DMS 273 treated with DMSO at 0.1 percent for 48 hours (cell line): Measurements from ENCODE around the gene IFFO2.
"Not testable (repeated sequence)": the region's sequence is repeated elsewhere in the genome, so short reads cannot be mapped to it uniquely, and the experiment has no call there.

ENCODE experiments used
- DNase-seq: peaks from one replicate; lab custom pipeline; 2025; lab: John Stamatoyannopoulos, UW

IFFO2 gene

GRCh38 chr1:18874600-18874999 is 81.9 kb downstream of the IFFO2 start:
- no peak for DNase-seq

- DNase-seq = no peak
Observed at GRCh38 chr1:18874036-18874435, 82.4 kb downstream of the IFFO2 start.

- DNase-seq = no peak
Observed at GRCh38 chr1:18872071-18872611, 84.3 kb downstream of the IFFO2 start.

- no peak for DNase-seq
Observed at GRCh38 chr1:18871401-18872070, 84.9 kb downstream of the IFFO2 start.

GRCh38 chr1:18870957-18871356 is 85.5 kb downstream of the IFFO2 start:
- no peak for DNase-seq

GRCh38 chr1:18870595-18870865 is 85.9 kb downstream of the IFFO2 start:
- not testable (repeated sequence) for DNase-seq

GRCh38 chr1:18869847-18870594 is 86.5 kb downstream of the IFFO2 start:
- DNase-seq = no peak

- DNase-seq = no peak
Observed at GRCh38 chr1:18868801-18869424, 87.6 kb downstream of the IFFO2 start.

- DNase-seq = no peak
Observed at GRCh38 chr1:18868354-18868753, 88.1 kb downstream of the IFFO2 start.

GRCh38 chr1:18866846-18867245 is 89.6 kb downstream of the IFFO2 start:
- no peak for DNase-seq

- no peak for DNase-seq
Observed at GRCh38 chr1:18866314-18866713, 90.2 kb downstream of the IFFO2 start.

GRCh38 chr1:18865176-18865575 is 91.3 kb downstream of the IFFO2 start:
- DNase-seq = no peak

- DNase-seq = no peak
Observed at GRCh38 chr1:18861590-18861989, 94.9 kb downstream of the IFFO2 start.

- DNase-seq = no peak
Observed at GRCh38 chr1:18861082-18861481, 95.4 kb downstream of the IFFO2 start.

GRCh38 chr1:18859560-18859959 is 96.9 kb downstream of the IFFO2 start, which contains the start of gene TAS1R2:
TAS1R2 (minus strand) TSS chr1:18859660; CDS start chr1:18859660, 0 bp downstream.
- no peak for DNase-seq

- DNase-seq = no peak
Observed at GRCh38 chr1:18858070-18858688, 98.3 kb downstream of the IFFO2 start.

GRCh38 chr1:18856435-18856834 is 100.0 kb downstream of the IFFO2 start:
- DNase-seq = no peak

GRCh38 chr1:18855573-18855972 is 100.9 kb downstream of the IFFO2 start:
- no peak for DNase-seq

- no peak for DNase-seq
Observed at GRCh38 chr1:18854331-18855025, 102.0 kb downstream of the IFFO2 start.
